Stimulated activated CD8-positive, alpha-beta memory T cell treated with anti-CD3 and anti-CD28 coated beads, Interleukin-4, amount 100 ng/mL, for 1 hour (primary cell): ENCODE measurements around the gene GRIK5.
"Not testable (repeated sequence)": the region's sequence is repeated elsewhere in the genome, so short reads cannot be mapped to it uniquely, and the experiment has no call there.

ENCODE experiments used
- DNase-seq, 2 donors: peaks; one replicate each; pipeline ENCODE4 v3.0.0-alpha.2; 2020; ENCODE audit warnings: low read depth in 2 of 2, low spot score in 1 of 2

Gene GRIK5

DNA sequence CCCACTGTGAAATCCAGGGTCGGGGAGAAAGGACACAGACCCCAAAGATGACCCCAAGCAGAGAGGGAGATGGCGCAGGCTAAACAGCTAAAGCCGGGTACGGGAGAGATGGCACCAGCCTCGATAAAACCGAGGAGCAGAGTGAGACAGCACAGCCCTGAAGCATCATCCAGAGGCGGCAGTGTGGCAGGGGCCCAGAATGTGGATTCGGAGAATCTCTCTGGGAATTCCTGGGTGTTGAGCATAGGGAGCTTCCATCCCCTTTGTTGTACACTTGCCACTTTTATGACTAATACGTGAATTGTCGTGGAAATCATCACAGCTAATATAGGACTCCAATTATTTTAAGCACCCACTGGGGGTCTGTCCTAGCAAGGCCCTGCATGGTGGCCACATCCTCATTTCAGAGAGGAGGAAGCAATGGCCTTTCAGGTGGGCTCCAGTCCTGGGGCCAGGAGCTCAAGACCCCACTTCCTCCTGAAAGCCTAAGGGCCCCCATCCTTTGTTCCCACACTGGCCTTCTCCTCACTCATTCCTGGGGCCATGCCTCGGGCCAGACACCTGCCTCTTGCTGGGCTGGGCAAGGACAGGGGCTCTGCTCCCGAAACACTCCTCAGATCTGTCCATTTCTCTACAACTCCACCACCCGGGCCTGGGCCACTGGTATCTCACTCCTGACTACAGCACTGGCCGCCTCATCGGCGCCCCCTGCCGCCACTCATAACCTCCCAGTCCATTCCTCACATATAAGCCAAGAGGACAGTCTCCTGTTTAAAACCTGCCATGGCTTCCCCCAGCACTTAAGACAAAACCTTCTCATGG is 46.7 kb downstream of the GRIK5 start:
- DNase-seq, result no peak

DNA sequence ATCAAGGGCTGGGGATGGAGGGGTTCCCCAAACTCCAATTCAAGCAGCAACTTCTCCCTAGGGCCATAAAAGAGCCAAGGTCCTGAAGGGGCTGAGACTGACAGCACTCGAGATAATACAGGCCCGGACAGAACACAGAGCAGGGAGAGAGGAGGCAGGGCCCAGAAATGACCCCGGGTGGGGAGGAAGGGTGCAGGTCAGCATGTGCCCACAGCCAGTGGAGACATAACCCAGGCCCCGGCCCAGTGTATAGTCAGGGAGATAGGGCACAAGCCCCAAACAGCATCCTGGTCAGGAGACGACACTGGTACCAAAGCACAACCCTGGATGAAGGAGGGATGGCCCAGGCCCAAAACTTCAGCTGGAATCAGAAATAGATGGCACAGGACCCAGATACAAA is 47.4 kb downstream of the GRIK5 start:
- no peak for DNase-seq

DNA sequence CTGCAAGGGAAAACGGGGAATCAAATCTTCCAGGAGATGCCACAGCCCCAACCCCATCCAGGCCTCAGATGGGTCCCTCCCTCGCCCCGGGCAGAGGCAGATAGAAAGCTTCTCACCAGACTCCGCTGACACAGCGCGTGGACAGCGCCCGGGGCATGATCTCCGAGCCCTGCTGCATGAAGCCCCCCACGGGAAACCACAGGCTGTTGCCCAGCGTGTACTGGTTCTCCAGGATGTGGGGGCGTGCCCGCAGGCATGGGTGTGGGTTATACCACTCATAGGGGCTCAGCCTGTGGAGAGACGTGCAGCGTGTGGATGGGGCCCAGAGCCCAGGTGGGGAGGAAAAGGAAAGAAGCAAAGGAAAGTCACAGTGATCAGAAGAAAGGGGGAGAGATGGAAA is 48.8 kb downstream of the GRIK5 start:
- no peak for DNase-seq

- no peak for DNase-seq
Measured at GRCh38 chr19:42018503-42019193, 51.4 kb downstream of the GRIK5 start.

DNA sequence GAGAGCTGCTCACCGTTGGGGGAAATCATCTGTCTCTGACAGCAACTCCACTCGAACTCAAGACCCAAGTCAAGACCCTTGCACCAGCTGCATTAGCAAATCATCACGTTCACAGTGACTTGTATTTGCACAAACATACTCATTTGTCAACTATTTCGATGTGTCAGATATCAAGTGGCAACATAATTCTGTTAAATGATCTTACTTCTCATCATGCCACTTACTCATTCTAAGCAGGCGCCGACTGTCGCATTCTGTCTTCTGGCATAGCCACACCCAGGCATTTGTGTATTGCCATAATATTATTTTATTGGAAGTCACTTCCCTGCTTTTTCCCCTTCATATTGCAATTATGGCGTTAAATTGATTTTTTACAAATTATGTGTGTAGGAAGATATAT is 53.0 kb downstream of the GRIK5 start:
- no peak for DNase-seq

DNA sequence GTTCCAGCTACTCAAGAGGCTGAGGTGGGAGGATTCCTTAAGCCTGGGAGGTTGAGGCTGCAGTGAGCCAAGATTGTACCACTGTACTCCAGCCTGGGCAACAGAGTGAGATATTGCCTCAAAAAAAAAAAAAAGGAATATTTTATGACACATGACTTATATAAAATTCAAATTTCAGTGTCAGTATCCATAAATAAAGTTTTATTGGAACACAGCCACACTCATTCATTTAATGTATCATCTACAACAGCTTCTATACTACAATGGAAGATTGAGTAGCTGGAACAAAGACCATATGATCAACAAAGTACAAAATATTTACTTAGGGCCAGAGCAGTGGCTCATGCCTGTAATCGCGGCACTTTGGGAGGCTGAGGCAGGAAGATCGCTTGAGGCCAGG is 57.3 kb downstream of the GRIK5 start:
- DNase-seq, result not testable (repeated sequence)

DNA sequence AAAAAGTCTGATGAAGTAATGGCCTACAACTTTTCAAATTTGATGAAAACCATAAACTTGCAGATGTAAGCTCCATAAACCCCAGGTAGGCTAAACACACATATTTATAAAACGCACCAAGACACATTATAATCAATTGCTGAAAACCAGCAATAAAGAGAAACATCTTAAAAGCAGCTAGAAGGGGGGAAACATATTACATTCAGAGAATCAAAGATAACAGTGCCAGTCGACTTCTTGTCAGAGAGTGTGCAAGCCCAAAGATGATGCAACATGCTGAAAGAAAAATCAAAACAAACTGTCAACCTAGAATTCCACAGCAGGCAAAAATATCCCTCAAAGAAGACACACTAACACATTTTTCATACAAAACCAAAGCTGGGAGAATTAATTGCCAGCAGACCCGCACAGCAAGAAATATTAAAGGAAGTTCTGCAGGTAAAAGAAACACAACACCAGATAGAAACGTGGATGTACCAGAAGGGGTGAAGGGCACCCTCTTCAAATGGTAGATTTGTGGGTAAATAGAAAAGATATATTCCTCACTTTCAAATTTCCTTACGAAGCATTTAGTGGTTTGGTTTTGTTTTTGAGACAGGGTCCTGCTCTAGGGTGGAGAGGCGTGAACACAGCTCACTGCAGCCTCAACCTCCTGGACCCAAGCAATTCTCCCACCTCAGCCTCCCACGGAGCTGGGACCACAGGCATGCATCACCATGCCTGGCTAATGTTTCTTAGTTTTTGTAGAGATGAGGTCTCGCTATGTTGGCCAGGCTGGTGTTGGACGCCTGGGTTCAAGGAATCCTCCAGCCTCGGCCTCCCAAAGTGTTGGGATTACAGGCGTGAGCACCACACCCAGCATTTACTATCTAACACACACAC is 59.5 kb downstream of the GRIK5 start:
- no peak for DNase-seq

GRCh38 chr19:42006569-42006968 is 63.4 kb downstream of the GRIK5 start:
- DNase-seq, result no peak

GRCh38 chr19:42005504-42005903 is 64.5 kb downstream of the GRIK5 start:
- no peak for DNase-seq

GRCh38 chr19:42003506-42004294 is 66.3 kb downstream of the GRIK5 start:
- no peak for DNase-seq

DNA sequence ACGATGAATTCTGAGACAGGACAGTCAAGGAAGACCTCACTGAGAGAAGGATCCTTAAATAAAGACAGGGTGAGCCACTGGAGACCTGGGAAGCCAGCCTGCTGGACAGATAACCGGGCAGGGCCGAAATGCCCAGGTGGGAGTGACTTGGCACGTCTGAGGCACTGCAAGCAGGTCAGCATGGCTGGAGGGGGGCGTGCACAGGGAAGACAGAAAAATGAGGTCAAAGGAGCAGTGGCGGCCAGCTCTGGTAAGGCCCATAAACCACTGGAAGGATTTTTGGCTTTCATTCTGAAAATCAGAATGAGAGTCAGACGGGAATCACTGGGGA is 70.2 kb downstream of the GRIK5 start:
- DNase-seq, result no peak

GRCh38 chr19:41999071-41999877 is 70.7 kb downstream of the GRIK5 start:
- DNase-seq, result no peak

DNA sequence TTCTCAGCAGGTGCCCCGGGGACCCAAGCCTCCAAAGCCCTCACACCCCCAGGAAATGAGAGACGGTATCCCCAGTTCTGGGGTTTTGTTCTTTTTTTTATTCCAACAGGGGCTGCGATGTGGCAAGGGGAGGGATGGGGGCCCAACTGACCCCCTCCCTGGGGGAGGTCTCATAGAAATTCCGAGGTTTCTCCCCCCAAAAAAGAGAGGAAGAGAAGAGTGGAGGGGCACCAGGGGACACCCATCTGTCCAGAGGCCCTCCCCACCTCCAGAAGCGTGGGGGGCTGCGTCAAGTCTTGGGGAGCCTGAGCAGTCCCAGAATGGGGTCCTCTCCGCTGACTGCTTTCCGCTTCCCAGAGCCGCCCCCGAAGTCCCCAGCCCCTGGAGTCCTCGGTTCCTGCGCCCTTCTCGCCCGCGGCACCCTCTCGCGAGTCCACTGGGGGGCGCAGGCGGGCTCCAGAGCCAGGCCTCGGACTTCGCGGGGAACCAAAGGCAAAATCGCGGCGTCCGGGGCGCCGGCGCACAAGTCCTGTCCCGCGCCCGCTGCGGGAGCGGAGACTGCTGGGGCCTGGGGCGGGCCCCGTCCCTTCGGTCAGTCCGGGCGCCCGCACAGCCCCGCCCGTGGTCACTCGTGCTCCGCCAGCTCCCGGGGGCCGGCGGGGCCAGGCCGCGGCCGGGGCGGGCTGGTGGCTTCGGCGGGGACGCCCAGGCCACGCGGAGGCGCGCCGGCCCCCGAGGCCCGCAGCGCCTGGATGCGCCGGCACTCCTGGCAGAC is 71.6 kb downstream of the GRIK5 start:
- DNase-seq, result no peak

GRCh38 chr19:41997851-41998229 is 72.2 kb downstream of the GRIK5 start:
- no peak for DNase-seq

DNA sequence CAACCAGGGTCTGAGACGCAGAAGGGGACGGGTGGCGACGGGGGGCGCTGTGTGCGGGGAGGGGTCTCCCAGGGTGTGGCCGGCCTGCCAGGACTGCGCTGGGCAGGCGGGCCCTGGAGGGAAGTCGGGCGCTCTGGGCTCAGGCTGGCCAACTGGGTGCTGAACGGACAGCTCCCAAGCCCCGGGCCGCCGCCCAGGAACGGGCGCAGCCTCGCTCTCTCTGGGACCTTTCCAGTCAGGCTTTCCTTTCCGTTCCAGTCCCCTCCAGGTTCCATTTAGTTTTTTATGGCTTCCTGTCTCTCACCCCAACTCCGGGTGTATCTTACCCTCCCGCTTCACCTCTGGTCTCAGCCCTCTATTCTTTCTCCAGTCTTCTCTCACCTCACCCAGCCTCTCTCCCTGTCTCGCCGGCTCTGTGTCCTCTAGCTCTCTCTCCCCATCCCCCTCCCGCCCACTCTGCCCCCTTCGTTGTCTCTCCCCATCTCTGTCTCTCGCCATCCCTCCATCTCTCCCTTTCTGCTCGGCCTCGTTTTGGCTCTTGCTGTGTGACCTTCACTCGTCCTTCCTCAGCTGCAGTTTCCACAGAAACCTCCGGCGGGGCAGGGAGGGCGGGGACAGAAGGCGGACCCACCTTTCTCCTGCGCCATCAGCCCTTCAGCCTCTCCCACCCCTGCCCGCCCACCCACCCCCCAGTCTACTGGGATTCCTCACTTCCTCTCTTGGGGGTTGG is 72.7 kb downstream of the GRIK5 start:
- no peak for DNase-seq

DNA sequence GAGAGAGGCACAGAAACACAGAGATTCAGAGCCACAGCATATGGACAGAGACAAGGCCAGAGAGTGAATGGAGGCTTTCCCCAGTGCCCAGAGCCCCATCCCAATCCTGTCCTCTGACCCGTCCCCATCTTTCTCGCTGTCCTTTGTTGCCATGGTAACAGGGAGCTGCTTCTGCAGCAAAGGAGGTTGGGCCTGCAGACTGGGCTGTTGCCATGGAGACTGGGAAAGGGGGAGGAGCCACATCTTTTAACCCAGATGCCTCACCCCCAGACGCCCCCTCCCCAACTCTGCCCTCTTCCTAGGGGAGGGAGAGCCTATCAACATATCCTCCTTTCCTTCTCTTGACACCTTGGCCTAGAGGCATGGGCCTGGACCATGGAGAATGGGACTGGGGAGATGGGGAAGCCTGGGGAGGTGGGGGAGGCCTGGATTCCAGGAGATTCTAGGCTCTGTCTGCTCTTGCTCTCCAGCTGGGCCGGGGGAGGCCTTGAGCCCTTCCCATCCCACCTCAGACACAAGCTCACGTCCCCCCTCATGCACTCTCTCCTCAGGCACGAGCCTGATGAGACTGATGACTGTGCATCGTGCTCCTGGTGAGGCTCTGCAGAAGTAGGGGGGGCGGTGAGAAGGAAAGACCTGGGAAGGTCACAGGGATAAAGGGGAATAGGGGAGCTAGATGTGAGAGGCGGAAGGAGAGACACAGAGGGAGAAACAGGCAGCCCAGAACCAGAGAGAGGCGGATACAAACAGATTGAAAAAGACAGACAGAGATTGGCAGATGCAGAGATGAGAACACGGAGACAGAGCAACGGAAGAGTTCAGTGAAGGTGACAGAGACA is 73.8 kb downstream of the GRIK5 start:
- DNase-seq, result no peak

DNA sequence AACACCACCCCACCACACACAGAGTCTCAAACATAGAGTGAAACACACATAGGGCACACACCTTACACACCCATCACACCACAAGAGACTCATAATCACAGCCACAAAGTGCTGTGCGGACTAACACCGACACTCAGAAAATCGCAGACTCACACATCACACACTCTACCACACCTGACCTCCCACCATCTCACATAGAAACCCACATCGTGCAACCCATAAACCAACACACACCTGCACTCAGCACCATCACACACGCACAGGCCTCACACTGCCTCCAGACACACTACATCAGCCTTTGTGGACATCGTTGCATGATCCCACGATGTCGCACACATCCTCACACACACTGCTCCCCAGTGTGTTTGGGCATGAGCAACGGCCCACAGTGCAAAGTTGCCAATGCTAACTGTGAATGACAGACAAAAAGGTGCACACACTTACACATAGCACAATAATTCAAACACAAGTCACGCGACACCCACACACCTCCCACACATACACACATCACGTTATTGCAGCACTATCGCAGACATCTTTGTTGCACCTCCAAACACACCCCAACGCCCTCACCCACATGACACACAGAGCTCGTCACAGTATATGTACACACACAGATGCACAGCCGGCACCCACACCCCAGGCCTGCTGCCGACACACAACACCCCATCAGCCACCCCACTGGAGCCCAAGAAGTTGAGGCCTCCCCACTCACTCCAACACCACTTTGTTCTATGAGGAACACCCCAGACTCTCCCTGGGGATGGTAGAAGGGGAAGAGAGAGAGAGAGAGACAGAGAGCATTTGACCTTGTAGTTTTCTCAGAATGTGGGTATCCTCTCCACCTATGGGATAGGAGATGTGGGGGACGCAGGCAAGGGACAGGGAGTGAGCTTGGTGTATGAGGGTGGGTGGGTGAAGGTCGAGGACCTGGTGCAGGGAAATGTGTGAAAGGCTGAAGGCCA is 74.7 kb downstream of the GRIK5 start:
- DNase-seq, result no peak
